Testis (tissue), 3 donors: ENCODE data around the gene RBM24. TPM values are rescaled to one million over a fixed set of nuclear protein-coding genes. Genes with fewer than 3 reads are reported as not detected.

ENCODE experiments used
- DNase-seq: peaks from one replicate; pipeline ENCODE4 v3.0.0-alpha.2; 2019
- H3K27ac ChIP-seq, 2 donors: fragments of 200-600 bp; sonication (generic); one replicate each; pipeline ENCODE4 v1.5.1; 2019
- H3K27me3 ChIP-seq: fragments of 200-600 bp; sonication (generic); one replicate; pipeline ENCODE4 v1.5.1; 2019
- H3K36me3 ChIP-seq: fragments of 200-600 bp; sonication (generic); one replicate; pipeline ENCODE4 v1.5.1; 2017; ENCODE audit warnings: low read depth; ENCODE audit errors: missing control alignments
- H3K4me1 ChIP-seq: fragments of 200-600 bp; sonication (generic); one replicate; pipeline ENCODE4 v1.5.1; 2019
- H3K4me3 ChIP-seq, 2 donors: fragments of 200-600 bp; sonication (generic); one replicate each; pipeline ENCODE4 v1.5.1; 2017 to 2019
- H3K9me3 ChIP-seq: fragments of 200-600 bp; sonication (generic); one replicate; pipeline ENCODE4 v1.5.1; 2017
- CTCF ChIP-seq, 3 experiments: fragments of 450-650 bp in 2 of 3; fragments of 200-600 bp in 1 of 3; sonication (generic) in 1 of 3; IDR thresholded peaks; one replicate each; pipeline ENCODE4 v1.5.1; 2016 to 2019; ENCODE audit warnings: antibody characterized with exemption in 3 of 3, mild to moderate bottlenecking in 2 of 3, moderate library complexity in 1 of 3
- POLR2A ChIP-seq: fragments of 450-650 bp; IDR thresholded peaks from one replicate; pipeline ENCODE4 v1.6.1; 2017; ENCODE audit warnings: antibody characterized with exemption, mild to moderate bottlenecking, moderate library complexity
- WGBS, 2 donors: methylation state at CpG; one replicate each; pipeline ENCODE4 v1.1.5; 2018; 5-methylcytosine and 5-hydroxymethylcytosine counted together
- intact Hi-C: fragments of 100-400 bp; cut with DNase I; formaldehyde crosslinking; loops from one replicate; pipeline ENCODE4 v1.15.1; 2023; ENCODE audit warnings: low total_unique reads
- polyA plus RNA-seq: library from polyadenylated mRNA; stranded (reverse); fragments of 350-450 nt; fragmentation: Illumina TruSeq; extraction: RNeasy Lipid Tissue Mini Kit (QIAGEN cat#74804); gene quantifications from one replicate; pipeline ENCODE4 v1.2.3, GENCODE V29; 2014; ENCODE audit warnings: low read depth, low replicate concordance; ENCODE audit not compliant: insufficient read depth
- total RNA-seq, 2 donors: library from RNA; depleted of rRNA; stranded (reverse); fragments of >200 nt; gene quantifications; one replicate each; pipeline ENCODE4 v1.2.3, GENCODE V29; 2016

The RBM24 gene
- total and polyA plus RNA-seq, 3 donors from 2014 or later = 8.9 to 18.6 (median 9.1) TPM

- intact Hi-C loops = no loop called here
- WGBS, 2 donors = 65 to 94% methylated on average over 3 of the region's 3 CpGs
- no peaks in the 10 kb centered on the region for H3K9me3 ChIP-seq
- no peaks in the 10 kb centered on the region for H3K36me3 ChIP-seq
- no peaks in the 10 kb centered on the region for H3K4me1 ChIP-seq
- no peak for TF ChIP-seq CTCF (IDR thresholded peaks at IDR 0.05)
- TF ChIP-seq POLR2A = no peak
- no peak overlapping the region for H3K27ac ChIP-seq
- DNase-seq = no peak
- H3K27me3 ChIP-seq = no peaks in the 10 kb centered on the region
- H3K4me3 ChIP-seq = no peak overlapping the region
Observed at GRCh38 chr6:17341891-17342290, 60.7 kb downstream of the RBM24 start.

GRCh38 chr6:17343215-17343614 is 62.1 kb downstream of the RBM24 start:
- H3K27ac ChIP-seq = no peak overlapping the region
- WGBS, 2 donors = 81 to 89% methylated on average over 2 of the region's 2 CpGs
- intact Hi-C loops = no loop called here
- DNase-seq = no peak
- no peak overlapping the region for H3K4me3 ChIP-seq
- H3K4me1 ChIP-seq = no peaks in the 10 kb centered on the region
- H3K36me3 ChIP-seq = no peaks in the 10 kb centered on the region
- no peaks in the 10 kb centered on the region for H3K27me3 ChIP-seq
- H3K9me3 ChIP-seq = no peaks in the 10 kb centered on the region
- TF ChIP-seq CTCF (IDR thresholded peaks at IDR 0.05) (no peak), POLR2A (no peak)

Other genes starting within 250 kb of the RBM24 start
- 10 to 100 TPM; 19.3 to 22.1 TPM for gene STMND1, start 179.3 kb upstream of the RBM24 start, total RNA-seq
- gene STMND1, start 179.3 kb upstream of the RBM24 start, polyA plus RNA-seq = 5.8 TPM
- gene CAP2, start 112.2 kb downstream of the RBM24 start, total RNA-seq = 1 to 10 TPM; 1.6 to 2.9 TPM
- 5.2 TPM for gene CAP2, start 112.2 kb downstream of the RBM24 start, polyA plus RNA-seq